Neural progenitor cell (in vitro differentiated cells): Measurements from ENCODE around the gene BIRC5.

Source experiments
- EZH2 ChIP-seq: fragments of 200-600 bp; sonication (generic); IDR thresholded peaks from 2 replicates; pipeline ENCODE4 v1.6.1; 2017; ENCODE audit warnings: antibody characterized with exemption, mild to moderate bottlenecking, moderate library complexity
- EZH2phosphoT487 ChIP-seq: fragments of 200-600 bp; sonication (generic); IDR thresholded peaks from 2 replicates; pipeline ENCODE4 v1.6.1; 2017; ENCODE audit warnings: antibody characterized with exemption
- TF ChIP-seq, protein P1 (sequence below): fragments of 200-600 bp; sonication (generic); IDR thresholded peaks from 2 replicates; pipeline ENCODE4 v1.5.1; 2017; ENCODE audit warnings: antibody characterized with exemption, mild to moderate bottlenecking

DNA sequence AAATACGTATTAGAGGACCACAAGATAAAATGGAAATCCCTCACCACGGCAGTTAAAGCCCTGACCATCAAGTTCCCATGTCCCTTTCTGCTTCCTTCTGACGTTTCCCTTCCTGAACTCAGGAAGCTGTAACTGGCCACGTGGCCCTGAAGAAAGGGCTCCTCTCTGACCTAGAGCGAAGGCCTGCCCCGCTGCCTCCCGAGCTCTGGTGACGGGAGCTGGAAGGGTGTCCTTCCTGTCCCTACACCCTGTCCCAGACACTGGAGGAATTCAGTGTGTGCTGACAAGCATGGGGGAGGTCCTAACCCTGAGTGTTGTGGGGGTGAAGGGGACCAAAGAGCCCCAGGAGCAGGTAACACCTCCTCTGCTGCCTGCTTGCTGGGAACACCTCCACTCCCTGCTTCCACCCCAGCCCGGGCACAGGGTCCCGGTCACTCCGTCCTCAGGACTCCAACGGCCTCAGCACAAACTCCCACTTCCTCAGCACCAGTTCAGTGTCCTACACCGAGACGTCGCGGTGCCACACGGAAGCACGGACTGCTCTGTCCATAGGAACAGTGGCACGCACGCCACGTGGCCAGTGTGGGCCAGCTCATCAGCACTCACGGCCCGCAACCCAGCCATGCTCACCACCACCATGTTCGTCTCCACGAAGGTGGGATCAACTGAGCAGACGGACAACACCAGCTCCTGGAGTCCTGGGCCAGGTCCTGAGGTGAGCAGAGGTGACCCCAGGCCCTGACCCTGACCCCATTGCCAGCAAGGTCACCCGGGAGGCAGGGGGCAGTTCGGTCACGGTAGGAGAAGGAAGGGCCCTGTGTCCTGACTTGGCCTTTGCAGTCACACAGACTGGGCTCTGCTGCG lies 34.2 kb downstream of the BIRC5 start:
- TF ChIP-seq, protein P1, sequence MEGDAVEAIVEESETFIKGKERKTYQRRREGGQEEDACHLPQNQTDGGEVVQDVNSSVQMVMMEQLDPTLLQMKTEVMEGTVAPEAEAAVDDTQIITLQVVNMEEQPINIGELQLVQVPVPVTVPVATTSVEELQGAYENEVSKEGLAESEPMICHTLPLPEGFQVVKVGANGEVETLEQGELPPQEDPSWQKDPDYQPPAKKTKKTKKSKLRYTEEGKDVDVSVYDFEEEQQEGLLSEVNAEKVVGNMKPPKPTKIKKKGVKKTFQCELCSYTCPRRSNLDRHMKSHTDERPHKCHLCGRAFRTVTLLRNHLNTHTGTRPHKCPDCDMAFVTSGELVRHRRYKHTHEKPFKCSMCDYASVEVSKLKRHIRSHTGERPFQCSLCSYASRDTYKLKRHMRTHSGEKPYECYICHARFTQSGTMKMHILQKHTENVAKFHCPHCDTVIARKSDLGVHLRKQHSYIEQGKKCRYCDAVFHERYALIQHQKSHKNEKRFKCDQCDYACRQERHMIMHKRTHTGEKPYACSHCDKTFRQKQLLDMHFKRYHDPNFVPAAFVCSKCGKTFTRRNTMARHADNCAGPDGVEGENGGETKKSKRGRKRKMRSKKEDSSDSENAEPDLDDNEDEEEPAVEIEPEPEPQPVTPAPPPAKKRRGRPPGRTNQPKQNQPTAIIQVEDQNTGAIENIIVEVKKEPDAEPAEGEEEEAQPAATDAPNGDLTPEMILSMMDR = no peak
- TF ChIP-seq EZH2phosphoT487 (no peak), EZH2 (no peak)
